ENCODE results near the gene COX17. TPM values are rescaled to one million over a fixed set of nuclear protein-coding genes. Genes with fewer than 3 reads are reported as not detected.

The COX17 gene
- total and polyA plus RNA-seq, 9 of the 15 experiments (the other 6 are each of a cell fraction or from before 2014, with no cell fraction given) = 29.1 to 167 (median 60.6) TPM

DNA sequence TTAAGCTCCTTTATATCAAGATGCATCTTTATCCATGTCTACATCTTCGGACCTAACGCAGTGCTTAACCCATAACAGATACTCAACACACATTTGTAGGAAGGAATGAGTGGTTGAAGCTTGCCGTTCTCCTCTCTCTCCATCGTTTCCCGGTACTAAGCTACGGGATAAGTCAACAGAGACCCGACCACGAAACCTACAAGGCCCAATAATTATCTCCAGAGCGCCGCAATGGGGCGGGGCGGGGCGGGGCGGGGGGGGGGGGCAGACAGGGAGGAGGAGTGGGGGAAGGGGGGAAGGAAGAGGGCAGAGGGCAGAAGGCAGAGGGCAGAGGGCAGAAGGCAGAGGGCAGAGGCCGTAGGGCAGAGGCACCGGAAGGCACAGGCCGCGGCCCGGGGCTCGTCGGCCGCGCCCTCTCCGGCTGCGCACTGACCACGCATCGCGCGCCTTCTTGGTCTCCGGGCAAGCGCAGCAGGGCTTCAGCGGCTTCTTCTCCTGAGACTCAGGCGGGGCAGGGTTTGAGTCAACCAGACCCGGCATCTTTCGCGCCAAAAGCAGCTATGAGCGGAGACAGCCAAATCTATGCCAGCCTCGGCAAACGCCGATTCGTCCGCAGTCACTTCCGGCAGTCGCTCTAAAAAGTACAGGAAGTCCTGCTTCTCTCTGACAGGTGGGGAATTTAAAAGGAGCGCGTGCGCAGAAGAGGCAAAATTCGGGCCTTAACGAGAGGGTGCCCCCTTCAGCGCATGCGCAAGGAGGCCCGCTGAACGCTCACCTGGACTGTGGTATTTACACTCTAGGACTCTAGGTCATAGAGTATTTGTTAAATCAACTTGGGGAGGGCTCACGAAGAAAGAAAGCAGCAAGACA is at the start of gene COX17 (continued):
- TF ChIP-seq BMI1 (IDR thresholded peaks at IDR 0.05; ENCODE audit: low read length) (no peak), LCOR (CRISPR knock-in tag; IDR thresholded peaks at IDR 0.05) (peak; percentile 83; the same call in 1 of the 2 replicates), PHF8 (IDR thresholded peaks at IDR 0.05; ENCODE audit: borderline replicate concordance, low read length) (peak; percentile 78), ELF4 (CRISPR knock-in tag; IDR thresholded peaks at IDR 0.05) (no peak; the same call in 1 of the 2 replicates), BACH1 (tag; IDR thresholded peaks at IDR 0.05) (no peak), TBL1XR1 (IDR thresholded peaks at IDR 0.05; ENCODE audit: low read length in 2 of 2) (0 out of 4 replicates have a peak, but pooled peaks of 1 of the 2 experiments have one; percentile 42), ZNF444 (CRISPR knock-in tag; IDR thresholded peaks at IDR 0.05) (no peak), KLF13 (tag; IDR thresholded peaks at IDR 0.05; ENCODE audit: borderline replicate concordance, low read depth) (no peak; the same call in 1 of the 2 replicates), JUND (IDR thresholded peaks at IDR 0.05; ENCODE audit: borderline replicate concordance, low read depth, low read length) (no peak), JUND (tag; IDR thresholded peaks at IDR 0.05; ENCODE audit: borderline replicate concordance, low read depth, low read length) (no peak)
- TF ChIP-seq, protein P1, sequence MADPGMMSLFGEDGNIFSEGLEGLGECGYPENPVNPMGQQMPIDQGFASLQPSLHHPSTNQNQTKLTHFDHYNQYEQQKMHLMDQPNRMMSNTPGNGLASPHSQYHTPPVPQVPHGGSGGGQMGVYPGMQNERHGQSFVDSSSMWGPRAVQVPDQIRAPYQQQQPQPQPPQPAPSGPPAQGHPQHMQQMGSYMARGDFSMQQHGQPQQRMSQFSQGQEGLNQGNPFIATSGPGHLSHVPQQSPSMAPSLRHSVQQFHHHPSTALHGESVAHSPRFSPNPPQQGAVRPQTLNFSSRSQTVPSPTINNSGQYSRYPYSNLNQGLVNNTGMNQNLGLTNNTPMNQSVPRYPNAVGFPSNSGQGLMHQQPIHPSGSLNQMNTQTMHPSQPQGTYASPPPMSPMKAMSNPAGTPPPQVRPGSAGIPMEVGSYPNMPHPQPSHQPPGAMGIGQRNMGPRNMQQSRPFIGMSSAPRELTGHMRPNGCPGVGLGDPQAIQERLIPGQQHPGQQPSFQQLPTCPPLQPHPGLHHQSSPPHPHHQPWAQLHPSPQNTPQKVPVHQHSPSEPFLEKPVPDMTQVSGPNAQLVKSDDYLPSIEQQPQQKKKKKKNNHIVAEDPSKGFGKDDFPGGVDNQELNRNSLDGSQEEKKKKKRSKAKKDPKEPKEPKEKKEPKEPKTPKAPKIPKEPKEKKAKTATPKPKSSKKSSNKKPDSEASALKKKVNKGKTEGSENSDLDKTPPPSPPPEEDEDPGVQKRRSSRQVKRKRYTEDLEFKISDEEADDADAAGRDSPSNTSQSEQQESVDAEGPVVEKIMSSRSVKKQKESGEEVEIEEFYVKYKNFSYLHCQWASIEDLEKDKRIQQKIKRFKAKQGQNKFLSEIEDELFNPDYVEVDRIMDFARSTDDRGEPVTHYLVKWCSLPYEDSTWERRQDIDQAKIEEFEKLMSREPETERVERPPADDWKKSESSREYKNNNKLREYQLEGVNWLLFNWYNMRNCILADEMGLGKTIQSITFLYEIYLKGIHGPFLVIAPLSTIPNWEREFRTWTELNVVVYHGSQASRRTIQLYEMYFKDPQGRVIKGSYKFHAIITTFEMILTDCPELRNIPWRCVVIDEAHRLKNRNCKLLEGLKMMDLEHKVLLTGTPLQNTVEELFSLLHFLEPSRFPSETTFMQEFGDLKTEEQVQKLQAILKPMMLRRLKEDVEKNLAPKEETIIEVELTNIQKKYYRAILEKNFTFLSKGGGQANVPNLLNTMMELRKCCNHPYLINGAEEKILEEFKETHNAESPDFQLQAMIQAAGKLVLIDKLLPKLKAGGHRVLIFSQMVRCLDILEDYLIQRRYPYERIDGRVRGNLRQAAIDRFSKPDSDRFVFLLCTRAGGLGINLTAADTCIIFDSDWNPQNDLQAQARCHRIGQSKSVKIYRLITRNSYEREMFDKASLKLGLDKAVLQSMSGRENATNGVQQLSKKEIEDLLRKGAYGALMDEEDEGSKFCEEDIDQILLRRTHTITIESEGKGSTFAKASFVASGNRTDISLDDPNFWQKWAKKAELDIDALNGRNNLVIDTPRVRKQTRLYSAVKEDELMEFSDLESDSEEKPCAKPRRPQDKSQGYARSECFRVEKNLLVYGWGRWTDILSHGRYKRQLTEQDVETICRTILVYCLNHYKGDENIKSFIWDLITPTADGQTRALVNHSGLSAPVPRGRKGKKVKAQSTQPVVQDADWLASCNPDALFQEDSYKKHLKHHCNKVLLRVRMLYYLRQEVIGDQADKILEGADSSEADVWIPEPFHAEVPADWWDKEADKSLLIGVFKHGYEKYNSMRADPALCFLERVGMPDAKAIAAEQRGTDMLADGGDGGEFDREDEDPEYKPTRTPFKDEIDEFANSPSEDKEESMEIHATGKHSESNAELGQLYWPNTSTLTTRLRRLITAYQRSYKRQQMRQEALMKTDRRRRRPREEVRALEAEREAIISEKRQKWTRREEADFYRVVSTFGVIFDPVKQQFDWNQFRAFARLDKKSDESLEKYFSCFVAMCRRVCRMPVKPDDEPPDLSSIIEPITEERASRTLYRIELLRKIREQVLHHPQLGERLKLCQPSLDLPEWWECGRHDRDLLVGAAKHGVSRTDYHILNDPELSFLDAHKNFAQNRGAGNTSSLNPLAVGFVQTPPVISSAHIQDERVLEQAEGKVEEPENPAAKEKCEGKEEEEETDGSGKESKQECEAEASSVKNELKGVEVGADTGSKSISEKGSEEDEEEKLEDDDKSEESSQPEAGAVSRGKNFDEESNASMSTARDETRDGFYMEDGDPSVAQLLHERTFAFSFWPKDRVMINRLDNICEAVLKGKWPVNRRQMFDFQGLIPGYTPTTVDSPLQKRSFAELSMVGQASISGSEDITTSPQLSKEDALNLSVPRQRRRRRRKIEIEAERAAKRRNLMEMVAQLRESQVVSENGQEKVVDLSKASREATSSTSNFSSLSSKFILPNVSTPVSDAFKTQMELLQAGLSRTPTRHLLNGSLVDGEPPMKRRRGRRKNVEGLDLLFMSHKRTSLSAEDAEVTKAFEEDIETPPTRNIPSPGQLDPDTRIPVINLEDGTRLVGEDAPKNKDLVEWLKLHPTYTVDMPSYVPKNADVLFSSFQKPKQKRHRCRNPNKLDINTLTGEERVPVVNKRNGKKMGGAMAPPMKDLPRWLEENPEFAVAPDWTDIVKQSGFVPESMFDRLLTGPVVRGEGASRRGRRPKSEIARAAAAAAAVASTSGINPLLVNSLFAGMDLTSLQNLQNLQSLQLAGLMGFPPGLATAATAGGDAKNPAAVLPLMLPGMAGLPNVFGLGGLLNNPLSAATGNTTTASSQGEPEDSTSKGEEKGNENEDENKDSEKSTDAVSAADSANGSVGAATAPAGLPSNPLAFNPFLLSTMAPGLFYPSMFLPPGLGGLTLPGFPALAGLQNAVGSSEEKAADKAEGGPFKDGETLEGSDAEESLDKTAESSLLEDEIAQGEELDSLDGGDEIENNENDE (IDR thresholded peaks at IDR 0.05; ENCODE audit: low read depth, low read length) = no peak
- TF ChIP-seq, protein P2, sequence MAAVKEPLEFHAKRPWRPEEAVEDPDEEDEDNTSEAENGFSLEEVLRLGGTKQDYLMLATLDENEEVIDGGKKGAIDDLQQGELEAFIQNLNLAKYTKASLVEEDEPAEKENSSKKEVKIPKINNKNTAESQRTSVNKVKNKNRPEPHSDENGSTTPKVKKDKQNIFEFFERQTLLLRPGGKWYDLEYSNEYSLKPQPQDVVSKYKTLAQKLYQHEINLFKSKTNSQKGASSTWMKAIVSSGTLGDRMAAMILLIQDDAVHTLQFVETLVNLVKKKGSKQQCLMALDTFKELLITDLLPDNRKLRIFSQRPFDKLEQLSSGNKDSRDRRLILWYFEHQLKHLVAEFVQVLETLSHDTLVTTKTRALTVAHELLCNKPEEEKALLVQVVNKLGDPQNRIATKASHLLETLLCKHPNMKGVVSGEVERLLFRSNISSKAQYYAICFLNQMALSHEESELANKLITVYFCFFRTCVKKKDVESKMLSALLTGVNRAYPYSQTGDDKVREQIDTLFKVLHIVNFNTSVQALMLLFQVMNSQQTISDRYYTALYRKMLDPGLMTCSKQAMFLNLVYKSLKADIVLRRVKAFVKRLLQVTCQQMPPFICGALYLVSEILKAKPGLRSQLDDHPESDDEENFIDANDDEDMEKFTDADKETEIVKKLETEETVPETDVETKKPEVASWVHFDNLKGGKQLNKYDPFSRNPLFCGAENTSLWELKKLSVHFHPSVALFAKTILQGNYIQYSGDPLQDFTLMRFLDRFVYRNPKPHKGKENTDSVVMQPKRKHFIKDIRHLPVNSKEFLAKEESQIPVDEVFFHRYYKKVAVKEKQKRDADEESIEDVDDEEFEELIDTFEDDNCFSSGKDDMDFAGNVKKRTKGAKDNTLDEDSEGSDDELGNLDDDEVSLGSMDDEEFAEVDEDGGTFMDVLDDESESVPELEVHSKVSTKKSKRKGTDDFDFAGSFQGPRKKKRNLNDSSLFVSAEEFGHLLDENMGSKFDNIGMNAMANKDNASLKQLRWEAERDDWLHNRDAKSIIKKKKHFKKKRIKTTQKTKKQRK (IDR thresholded peaks at IDR 0.05; ENCODE audit: borderline replicate concordance, low read depth, low read length) = no peak
